MM.1S (cell line): ENCODE data around the gene TBCA.

Experiments used
- DNase-seq: peaks from one replicate; pipeline ENCODE4 v3.0.0-alpha.2; 2015
- H2AFZ ChIP-seq: fragments of 300-600 bp; sonication (generic); 2 replicates; pipeline ENCODE4 v1.6.0; 2016; ENCODE audit warnings: antibody characterized with exemption, low read length
- H3F3A ChIP-seq: fragments of 300-600 bp; sonication (generic); 2 replicates; pipeline ENCODE4 v1.6.1; 2016; ENCODE audit warnings: mild to moderate bottlenecking, antibody characterized with exemption, low read length, moderate library complexity, mixed read lengths; ENCODE audit not compliant: insufficient read depth
- H3K27ac ChIP-seq: fragments of 300-600 bp; sonication (generic); 2 replicates; pipeline ENCODE4 v1.5.1; 2016; ENCODE audit warnings: mild to moderate bottlenecking, low read length
- H3K27me3 ChIP-seq: fragments of 300-600 bp; sonication (generic); replicated peaks from 2 replicates; pipeline ENCODE4 v1.6.0; 2016; ENCODE audit warnings: low read length; ENCODE audit not compliant: insufficient read depth
- H3K36me3 ChIP-seq: fragments of 300-600 bp; sonication (generic); replicated peaks from 2 replicates; pipeline ENCODE4 v1.6.1; 2016; ENCODE audit warnings: mild to moderate bottlenecking, low read length, mixed read lengths; ENCODE audit not compliant: insufficient read depth
- H3K4me1 ChIP-seq: fragments of 300-600 bp; sonication (generic); 2 replicates; pipeline ENCODE4 v1.6.1; 2016; ENCODE audit warnings: low read length, mixed read lengths
- H3K4me2 ChIP-seq: fragments of 300-600 bp; sonication (generic); 2 replicates; pipeline ENCODE4 v1.6.0; 2016; ENCODE audit warnings: low read depth, low read length
- H3K4me3 ChIP-seq: fragments of 300-600 bp; sonication (generic); 2 replicates; pipeline ENCODE4 v1.5.1; 2016; ENCODE audit warnings: low read length, mixed read lengths
- H3K79me2 ChIP-seq: fragments of 300-600 bp; sonication (generic); 2 replicates; pipeline ENCODE4 v1.6.1; 2016; ENCODE audit warnings: mixed run types, low read length, mixed read lengths
- H3K9ac ChIP-seq: fragments of 300-600 bp; sonication (generic); 2 replicates; pipeline ENCODE4 v1.6.1; 2016; ENCODE audit warnings: low read length, mixed read lengths
- H3K9me2 ChIP-seq: fragments of 300-600 bp; sonication (generic); replicated peaks from 2 replicates; pipeline ENCODE4 v1.6.1; 2016; ENCODE audit warnings: mild to moderate bottlenecking, low read length, mixed read lengths; ENCODE audit not compliant: insufficient read depth
- H3K9me3 ChIP-seq: fragments of 300-600 bp; sonication (generic); replicated peaks from 2 replicates; pipeline ENCODE4 v1.6.1; 2016; ENCODE audit warnings: mild to moderate bottlenecking, low read length, mixed read lengths; ENCODE audit not compliant: insufficient read depth
- H4K20me1 ChIP-seq: fragments of 300-600 bp; sonication (generic); 2 replicates; pipeline ENCODE4 v1.6.1; 2016; ENCODE audit warnings: mild to moderate bottlenecking, low read length, moderate library complexity, mixed read lengths; ENCODE audit not compliant: insufficient read depth
- EZH2 ChIP-seq: fragments of 300-600 bp; sonication (generic); optimal IDR thresholded peaks from 2 replicates; pipeline ENCODE3; 2017; ENCODE audit warnings: low read depth, mild to moderate bottlenecking, antibody characterized with exemption, low read length, mixed read lengths
- EZH2phosphoT487 ChIP-seq: fragments of 300-600 bp; sonication (generic); IDR thresholded peaks from 2 replicates; pipeline ENCODE4 v1.6.1; 2018; ENCODE audit warnings: antibody characterized with exemption, low read length
- TF ChIP-seq, protein P1 (sequence below): fragments of 300-600 bp; sonication (generic); IDR thresholded peaks from 2 replicates; pipeline ENCODE4 v1.5.1; 2016; ENCODE audit warnings: antibody characterized with exemption, low read length, mixed read lengths

TBCA gene

DNA sequence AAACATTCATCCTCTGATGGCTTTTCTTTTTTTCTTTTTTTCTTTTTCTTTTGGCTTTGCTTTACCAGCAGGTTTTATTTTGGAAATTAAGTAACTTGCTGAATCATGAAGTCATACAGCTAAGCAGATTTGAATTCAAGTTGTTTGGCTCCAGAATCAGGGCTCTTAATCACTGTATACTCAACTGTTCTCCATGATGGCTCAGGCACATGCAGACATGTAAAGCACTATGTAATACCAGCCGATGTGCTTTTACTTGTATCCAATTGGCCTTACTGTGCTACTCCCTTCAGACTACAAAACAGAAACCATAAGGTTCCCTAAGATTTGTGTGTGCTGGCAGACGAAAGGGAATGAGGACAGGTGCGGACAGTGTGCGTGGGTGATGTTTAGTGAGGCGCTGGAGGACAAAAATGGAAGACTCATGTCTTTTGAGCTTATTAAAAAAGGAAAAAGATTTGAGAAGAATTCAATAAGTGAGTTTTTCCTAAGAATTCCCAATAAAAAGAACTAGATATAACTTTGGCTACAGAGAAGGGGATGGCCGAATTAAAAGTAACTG, 92.9 kb downstream of the TBCA start:
- H3K4me1 ChIP-seq: no peaks in the 10 kb centered on the region
- TF ChIP-seq, protein P1, sequence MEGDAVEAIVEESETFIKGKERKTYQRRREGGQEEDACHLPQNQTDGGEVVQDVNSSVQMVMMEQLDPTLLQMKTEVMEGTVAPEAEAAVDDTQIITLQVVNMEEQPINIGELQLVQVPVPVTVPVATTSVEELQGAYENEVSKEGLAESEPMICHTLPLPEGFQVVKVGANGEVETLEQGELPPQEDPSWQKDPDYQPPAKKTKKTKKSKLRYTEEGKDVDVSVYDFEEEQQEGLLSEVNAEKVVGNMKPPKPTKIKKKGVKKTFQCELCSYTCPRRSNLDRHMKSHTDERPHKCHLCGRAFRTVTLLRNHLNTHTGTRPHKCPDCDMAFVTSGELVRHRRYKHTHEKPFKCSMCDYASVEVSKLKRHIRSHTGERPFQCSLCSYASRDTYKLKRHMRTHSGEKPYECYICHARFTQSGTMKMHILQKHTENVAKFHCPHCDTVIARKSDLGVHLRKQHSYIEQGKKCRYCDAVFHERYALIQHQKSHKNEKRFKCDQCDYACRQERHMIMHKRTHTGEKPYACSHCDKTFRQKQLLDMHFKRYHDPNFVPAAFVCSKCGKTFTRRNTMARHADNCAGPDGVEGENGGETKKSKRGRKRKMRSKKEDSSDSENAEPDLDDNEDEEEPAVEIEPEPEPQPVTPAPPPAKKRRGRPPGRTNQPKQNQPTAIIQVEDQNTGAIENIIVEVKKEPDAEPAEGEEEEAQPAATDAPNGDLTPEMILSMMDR: no peak
- TF ChIP-seq EZH2 (no peak), EZH2phosphoT487 (no peak)
- no peak overlapping the region for H3K4me2 ChIP-seq
- no peaks in the 10 kb centered on the region for H3K9me3 ChIP-seq
- H2AFZ ChIP-seq: no peak overlapping the region
- H3K9ac ChIP-seq: no peak overlapping the region
- no peaks in the 10 kb centered on the region for H3K27me3 ChIP-seq
- H3K79me2 ChIP-seq: no peaks in the 10 kb centered on the region
- DNase-seq: no peak
- no peaks in the 10 kb centered on the region for H4K20me1 ChIP-seq
- no peak overlapping the region for H3K27ac ChIP-seq
- H3K4me3 ChIP-seq: no peak overlapping the region
- H3F3A ChIP-seq: 0 out of 2 replicates have a peak, but pooled peaks cover 4% of the 10 kb centered on the region
- no peaks in the 10 kb centered on the region for H3K9me2 ChIP-seq
- H3K36me3 ChIP-seq: no peaks in the 10 kb centered on the region

DNA sequence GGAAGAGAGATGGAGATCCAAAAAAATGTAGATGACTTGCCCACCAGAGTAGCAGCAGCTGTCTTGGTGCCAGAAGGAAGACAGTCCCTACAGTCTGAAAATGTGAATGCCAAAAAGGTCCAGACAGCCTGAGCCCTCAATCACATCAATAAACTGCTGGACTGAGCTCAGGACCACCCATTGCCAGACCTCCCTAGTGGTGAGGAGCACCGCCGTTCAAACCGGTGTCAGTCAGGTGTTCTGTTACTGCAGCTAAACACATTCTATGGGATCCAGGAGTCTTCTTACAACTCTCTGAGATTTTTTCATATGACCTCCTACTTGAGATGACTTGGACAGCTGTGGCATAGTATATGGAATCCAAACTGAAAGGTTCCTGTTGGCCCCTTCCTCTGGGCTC, 105.6 kb downstream of the TBCA start:
- Histone ChIP-seq H3K27ac (no peak overlapping the region), H3K79me2 (no peaks in the 10 kb centered on the region), H3K9ac (no peak overlapping the region), H3K4me1 (no peaks in the 10 kb centered on the region), H3K4me2 (no peak overlapping the region), H4K20me1 (no peaks in the 10 kb centered on the region), H3K4me3 (no peak overlapping the region), H3K27me3 (no peaks in the 10 kb centered on the region), H3F3A (no peaks in the 10 kb centered on the region), H3K9me3 (no peaks in the 10 kb centered on the region), H3K9me2 (no peaks in the 10 kb centered on the region), H3K36me3 (no peaks in the 10 kb centered on the region), H2AFZ (no peak overlapping the region)
- no peak for TF ChIP-seq EZH2phosphoT487
- TF ChIP-seq, protein P1: no peak
- no peak for DNase-seq

DNA sequence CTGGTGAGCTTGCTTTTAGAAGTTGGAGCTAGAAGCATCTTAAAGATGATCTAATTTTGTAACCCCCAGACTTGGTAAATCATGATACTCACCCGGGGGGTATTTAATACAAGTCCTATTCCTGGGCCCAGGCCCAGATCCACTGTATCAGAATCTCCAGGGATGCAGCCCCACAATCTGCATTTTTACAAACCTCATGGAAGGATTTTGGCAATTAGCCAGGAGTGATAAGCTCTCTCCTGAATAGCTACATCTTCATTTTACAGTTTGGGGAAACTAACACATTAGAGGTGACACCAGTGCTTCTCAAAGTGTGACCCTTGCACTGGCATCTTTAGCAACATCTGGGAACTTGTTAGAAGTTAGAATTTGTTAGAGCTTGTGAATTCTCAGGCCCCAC, 106.5 kb downstream of the TBCA start:
- Histone ChIP-seq H3K36me3 (no peaks in the 10 kb centered on the region), H3K27ac (no peak overlapping the region), H3K9ac (no peak overlapping the region), H3K27me3 (no peaks in the 10 kb centered on the region), H3K79me2 (no peaks in the 10 kb centered on the region), H3K4me2 (no peak overlapping the region), H3K9me3 (no peaks in the 10 kb centered on the region), H4K20me1 (no peaks in the 10 kb centered on the region), H3K4me1 (no peaks in the 10 kb centered on the region), H3K4me3 (no peak overlapping the region), H3K9me2 (no peaks in the 10 kb centered on the region), H3F3A (no peaks in the 10 kb centered on the region), H2AFZ (no peak overlapping the region)
- no peak for DNase-seq
- TF ChIP-seq, protein P1: no peak
- TF ChIP-seq EZH2 (no peak), EZH2phosphoT487 (no peak)
